Astrocyte (in vitro differentiated cells and primary cell): ENCODE measurements around the gene PPP1R36.

ENCODE experiments used
- EZH2 ChIP-seq: IDR thresholded peaks from 2 replicates; pipeline ENCODE4 v1.6.1; 2012; ENCODE audit warnings: mild to moderate bottlenecking, low read length, inconsistent platforms; ENCODE audit not compliant: insufficient read depth
- TF ChIP-seq, protein P1 (sequence below): IDR thresholded peaks from 2 replicates; pipeline ENCODE4 v1.5.1; 2011; ENCODE audit warnings: low read depth, mild to moderate bottlenecking, inconsistent platforms, low read length, moderate library complexity; ENCODE audit not compliant: insufficient read depth

DNA sequence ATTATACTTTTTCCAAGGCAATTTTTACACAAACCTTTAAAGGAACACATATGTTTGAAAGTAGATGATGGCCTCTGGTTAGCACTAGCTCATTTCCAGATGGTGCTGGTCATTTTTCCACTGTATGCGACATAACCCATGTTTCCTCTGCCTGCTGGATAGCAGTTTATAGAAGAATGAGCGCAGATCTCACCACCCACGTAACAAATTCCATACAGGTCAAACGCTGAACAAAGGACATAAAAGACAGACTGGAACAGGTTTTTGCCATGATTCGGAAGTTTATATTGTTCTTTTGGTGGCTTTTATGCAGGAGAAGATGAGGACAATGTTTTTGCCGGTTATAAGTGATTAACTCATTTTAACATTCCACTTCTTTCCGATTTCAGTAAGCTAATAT lies 30.7 kb downstream of the PPP1R36 start:
- TF ChIP-seq, protein P1, sequence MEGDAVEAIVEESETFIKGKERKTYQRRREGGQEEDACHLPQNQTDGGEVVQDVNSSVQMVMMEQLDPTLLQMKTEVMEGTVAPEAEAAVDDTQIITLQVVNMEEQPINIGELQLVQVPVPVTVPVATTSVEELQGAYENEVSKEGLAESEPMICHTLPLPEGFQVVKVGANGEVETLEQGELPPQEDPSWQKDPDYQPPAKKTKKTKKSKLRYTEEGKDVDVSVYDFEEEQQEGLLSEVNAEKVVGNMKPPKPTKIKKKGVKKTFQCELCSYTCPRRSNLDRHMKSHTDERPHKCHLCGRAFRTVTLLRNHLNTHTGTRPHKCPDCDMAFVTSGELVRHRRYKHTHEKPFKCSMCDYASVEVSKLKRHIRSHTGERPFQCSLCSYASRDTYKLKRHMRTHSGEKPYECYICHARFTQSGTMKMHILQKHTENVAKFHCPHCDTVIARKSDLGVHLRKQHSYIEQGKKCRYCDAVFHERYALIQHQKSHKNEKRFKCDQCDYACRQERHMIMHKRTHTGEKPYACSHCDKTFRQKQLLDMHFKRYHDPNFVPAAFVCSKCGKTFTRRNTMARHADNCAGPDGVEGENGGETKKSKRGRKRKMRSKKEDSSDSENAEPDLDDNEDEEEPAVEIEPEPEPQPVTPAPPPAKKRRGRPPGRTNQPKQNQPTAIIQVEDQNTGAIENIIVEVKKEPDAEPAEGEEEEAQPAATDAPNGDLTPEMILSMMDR: no peak
- no peak for TF ChIP-seq EZH2
